ENCODE results near the gene NRGN.

NRGN gene

GRCh38 chr11:124739479-124740276 is at the start of gene NRGN:
TSS of gene NRGN (plus strand) at chr11:124739942. CDS start at chr11:124740085, 143 bp downstream.
- DNase-seq, result peak; percentile 92

- no peak for DNase-seq
These were observed 46.6 kb upstream of the NRGN start for GRCh38 chr11:124693142-124693541.

- no peak for DNase-seq
These were observed 40.2 kb upstream of the NRGN start for GRCh38 chr11:124699547-124699946.

GRCh38 chr11:124700028-124700427 is 39.7 kb upstream of the NRGN start:
- DNase-seq, result no peak

- DNase-seq, result no peak
These were observed 31.9 kb upstream of the NRGN start for GRCh38 chr11:124707829-124708228.

- no peak for DNase-seq
These were observed 27.4 kb upstream of the NRGN start for GRCh38 chr11:124712392-124712791.

GRCh38 chr11:124716591-124716990 is 23.2 kb upstream of the NRGN start:
- no peak for DNase-seq

GRCh38 chr11:124717421-124717785 is 22.3 kb upstream of the NRGN start:
- DNase-seq, result peak; percentile 50

- peak; percentile 51 for DNase-seq
These were observed 21.7 kb upstream of the NRGN start for GRCh38 chr11:124717786-124718651.

- DNase-seq, result no peak
These were observed 20.9 kb upstream of the NRGN start for GRCh38 chr11:124718801-124719200.

- DNase-seq, result no peak
These were observed 20.2 kb upstream of the NRGN start for GRCh38 chr11:124719534-124719933.

GRCh38 chr11:124722176-124722575 is 17.6 kb upstream of the NRGN start:
- DNase-seq, result no peak

- DNase-seq, result peak; percentile 30
These were observed 14.6 kb upstream of the NRGN start for GRCh38 chr11:124724979-124725718.

GRCh38 chr11:124725719-124726105 is 14.0 kb upstream of the NRGN start:
- DNase-seq, result no peak

GRCh38 chr11:124727474-124727873 is 12.3 kb upstream of the NRGN start:
- DNase-seq, result no peak

GRCh38 chr11:124728134-124728533 is 11.6 kb upstream of the NRGN start:
- DNase-seq, result no peak

GRCh38 chr11:124729571-124729970 is 10.2 kb upstream of the NRGN start:
- no peak for DNase-seq

GRCh38 chr11:124732230-124732629 is 7.5 kb upstream of the NRGN start:
- no peak for DNase-seq

GRCh38 chr11:124736736-124737135 is 3.0 kb upstream of the NRGN start:
- DNase-seq, result no peak

- DNase-seq, result no peak
These were observed 2.0 kb upstream of the NRGN start for GRCh38 chr11:124737638-124738305.

GRCh38 chr11:124738713-124739478 is 846 bp upstream of the NRGN start:
- no peak for DNase-seq

- peak; percentile 44 for DNase-seq
These were observed 638 bp downstream of the NRGN start for GRCh38 chr11:124740277-124740882.

Data from DMS79 treated with DMSO at 0.1 percent for 48 hours (cell line).